Osteocyte (in vitro differentiated cells): ENCODE results near the gene AP3M1. TPM values are rescaled to one million over a fixed set of nuclear protein-coding genes. Genes with fewer than 3 reads are reported as not detected.

Source experiments
- DNase-seq: peaks from one replicate; pipeline ENCODE4 v3.0.0; 2021; ENCODE audit warnings: mixed read lengths; ENCODE audit not compliant: unreplicated experiment; ENCODE audit errors: extremely low spot score
- H3K27ac Mint-ChIP-seq: one replicate; pipeline ENCODE4 v1.8.0; 2021; ENCODE audit warnings: mild to moderate bottlenecking, mixed read lengths; ENCODE audit not compliant: unreplicated experiment
- H3K27me3 Mint-ChIP-seq: one replicate; pipeline ENCODE4 v1.8.0; 2021; ENCODE audit warnings: mixed read lengths; ENCODE audit not compliant: unreplicated experiment
- H3K36me3 Mint-ChIP-seq: one replicate; pipeline ENCODE4 v1.8.0; 2021; ENCODE audit warnings: mixed read lengths; ENCODE audit not compliant: unreplicated experiment
- H3K4me1 Mint-ChIP-seq: one replicate; pipeline ENCODE4 v1.8.0; 2021; ENCODE audit warnings: mixed read lengths; ENCODE audit not compliant: unreplicated experiment
- H3K4me3 Mint-ChIP-seq: one replicate; pipeline ENCODE4 v1.8.0; 2021; ENCODE audit warnings: mild to moderate bottlenecking, moderate library complexity, mixed read lengths; ENCODE audit not compliant: unreplicated experiment
- H3K9me3 Mint-ChIP-seq: one replicate; pipeline ENCODE4 v1.8.0; 2021; ENCODE audit warnings: mixed read lengths; ENCODE audit not compliant: unreplicated experiment
- CTCF ChIP-seq: fragments of 200-600 bp; sonication (generic); IDR thresholded peaks from 2 replicates; pipeline ENCODE4 v1.5.0; 2021; ENCODE audit warnings: antibody characterized with exemption, mild to moderate bottlenecking, moderate library complexity
- total RNA-seq: library from RNA; stranded (reverse); gene quantifications from 2 replicates; pipeline ENCODE4 v1.2.1, GENCODE V29; 2021

AP3M1 gene
- total RNA-seq, 1 donor from 2014 or later = 39.6 TPM

GRCh38 chr10:74083304-74083703 is 67.3 kb downstream of the AP3M1 start:
- DNase-seq = no peak
- Mint-ChIP-seq H3K27ac (peak overlapping the region; percentile 12), H3K4me1 (peaks cover 35% of the 10 kb centered on the region), H3K9me3 (no peaks in the 10 kb centered on the region), H3K27me3 (no peaks in the 10 kb centered on the region), H3K36me3 (peaks cover 13% of the 10 kb centered on the region), H3K4me3 (no peak overlapping the region)
- TF ChIP-seq CTCF = no peak

GRCh38 chr10:74081941-74082718 is 68.5 kb downstream of the AP3M1 start:
- no peak for DNase-seq
- H3K4me1 Mint-ChIP-seq = peaks cover 44% of the 10 kb centered on the region
- TF ChIP-seq CTCF = no peak

GRCh38 chr10:74081192-74081803 is 69.3 kb downstream of the AP3M1 start:
- DNase-seq = no peak
- peak overlapping the region; percentile 90 for H3K27ac Mint-ChIP-seq
- H3K4me3 Mint-ChIP-seq = no peak overlapping the region
- no peaks in the 10 kb centered on the region for H3K27me3 Mint-ChIP-seq
- peaks cover 46% of the 10 kb centered on the region for H3K4me1 Mint-ChIP-seq
- peaks cover 16% of the 10 kb centered on the region for H3K36me3 Mint-ChIP-seq
- peak; percentile 85 for TF ChIP-seq CTCF
- H3K9me3 Mint-ChIP-seq = no peaks in the 10 kb centered on the region

More at GRCh38 chr10:74081941-74082718, 68.5 kb downstream of the AP3M1 start:
- H3K27ac Mint-ChIP-seq = peak overlapping the region; percentile 50
- H3K4me3 Mint-ChIP-seq = no peak overlapping the region
- H3K27me3 Mint-ChIP-seq = no peaks in the 10 kb centered on the region
- H3K9me3 Mint-ChIP-seq = no peaks in the 10 kb centered on the region
- H3K36me3 Mint-ChIP-seq = peaks cover 16% of the 10 kb centered on the region

GRCh38 chr10:74079936-74080590 is 70.6 kb downstream of the AP3M1 start:
- no peaks in the 10 kb centered on the region for H3K27me3 Mint-ChIP-seq
- no peak for DNase-seq
- H3K36me3 Mint-ChIP-seq = peaks cover 15% of the 10 kb centered on the region
- H3K4me3 Mint-ChIP-seq = no peak overlapping the region
- peaks cover 48% of the 10 kb centered on the region for H3K4me1 Mint-ChIP-seq
- no peaks in the 10 kb centered on the region for H3K9me3 Mint-ChIP-seq
- H3K27ac Mint-ChIP-seq = peak overlapping the region; percentile 90
- no peak for TF ChIP-seq CTCF
